Measurements from ENCODE around the gene ZNF785. TPM values are rescaled to one million over a fixed set of nuclear protein-coding genes. Genes with fewer than 3 reads are reported as not detected.
A peak's percentile ranks its signal among the peaks of the same experiment; 100 is the strongest.

Gene ZNF785
- total and polyA plus RNA-seq, 2 of the 13 experiments (the other 11 are each of a cell fraction or from before 2014, with no cell fraction given): 0.01 TPM; not detected in 1

- TF ChIP-seq ZNF318 (CRISPR knock-in tag; IDR thresholded peaks at IDR 0.05) (no peak), TRIM24 (CRISPR knock-in tag; IDR thresholded peaks at IDR 0.05) (no peak), PHF8 (CRISPR knock-in tag; IDR thresholded peaks at IDR 0.05) (no peak), ZNF670 (CRISPR knock-in tag; IDR thresholded peaks at IDR 0.05; ENCODE audit: borderline replicate concordance) (no peak), ZSCAN5A (CRISPR knock-in tag; IDR thresholded peaks at IDR 0.05; ENCODE audit: borderline replicate concordance) (no peak), FOSL1 (CRISPR knock-in tag; IDR thresholded peaks at IDR 0.05; ENCODE audit: borderline replicate concordance) (no peak), EZH2 (conservative IDR thresholded peaks at IDR 0.05; ENCODE audit: low read depth, low read length) (no peak), BCL3 (CRISPR knock-in tag; IDR thresholded peaks at IDR 0.05) (no peak), SP140L (CRISPR knock-in tag; IDR thresholded peaks at IDR 0.05; ENCODE audit: borderline replicate concordance) (no peak), ZNF580 (CRISPR knock-in tag; IDR thresholded peaks at IDR 0.05; ENCODE audit: borderline replicate concordance, low read depth) (0 out of 2 replicates have a peak, but pooled peaks have one; percentile 58), ATF1 (CRISPR knock-in tag; IDR thresholded peaks at IDR 0.05) (no peak), ZNF644 (CRISPR knock-in tag; IDR thresholded peaks at IDR 0.05; ENCODE audit: low read depth) (no peak), MAZ (IDR thresholded peaks at IDR 0.05; ENCODE audit: borderline replicate concordance, low read depth, low read length) (no peak), MAZ (CRISPR knock-in tag; IDR thresholded peaks at IDR 0.05; ENCODE audit: low read depth) (no peak), AKAP8 (CRISPR knock-in tag; IDR thresholded peaks at IDR 0.05) (no peak), CC2D1A (CRISPR knock-in tag; IDR thresholded peaks at IDR 0.05) (no peak), MEIS2 (CRISPR knock-in tag; IDR thresholded peaks at IDR 0.05) (peak; percentile 42; the same call in 1 of the 2 replicates), ZNF784 (CRISPR knock-in tag; IDR thresholded peaks at IDR 0.05; ENCODE audit: borderline replicate concordance) (no peak), PHF5A (CRISPR knock-in tag; IDR thresholded peaks at IDR 0.05; ENCODE audit: low read depth, unreplicated experiment) (no peak)
Observed at GRCh38 chr16:30535777-30536190, 49.7 kb downstream of the ZNF785 start (continued).
